Neural progenitor cell (in vitro differentiated cells): ENCODE data around the gene ATP6V1E1. TPM values are rescaled to one million over a fixed set of nuclear protein-coding genes. Genes with fewer than 3 reads are reported as not detected.

Experiments used
- DNase-seq: peaks from one replicate; pipeline ENCODE4 v3.0.0-alpha.2; 2016; ENCODE audit warnings: low spot score
- H2AFZ ChIP-seq: fragments of 200-600 bp; sonication (generic); replicated peaks from 2 replicates; pipeline ENCODE4 v1.6.1; 2016; ENCODE audit warnings: antibody characterized with exemption
- H3F3A ChIP-seq: fragments of 200-600 bp; sonication (generic); 2 replicates; pipeline ENCODE4 v1.6.1; 2016; ENCODE audit warnings: antibody characterized with exemption, low read depth
- H3K27ac ChIP-seq: fragments of 200-600 bp; sonication (generic); 2 replicates; pipeline ENCODE4 v1.5.1; 2016; ENCODE audit warnings: mild to moderate bottlenecking
- H3K27me3 ChIP-seq: fragments of 200-600 bp; sonication (generic); 2 replicates; pipeline ENCODE4 v1.6.1; 2016; ENCODE audit warnings: mild to moderate bottlenecking, moderate library complexity
- H3K36me3 ChIP-seq: fragments of 200-600 bp; sonication (generic); 2 replicates; pipeline ENCODE4 v1.5.1; 2016
- H3K4me1 ChIP-seq: fragments of 200-600 bp; sonication (generic); 2 replicates; pipeline ENCODE4 v1.6.1; 2016; ENCODE audit warnings: mixed run types
- H3K4me2 ChIP-seq: fragments of 200-600 bp; sonication (generic); 2 replicates; pipeline ENCODE4 v1.6.1; 2016
- H3K4me3 ChIP-seq: fragments of 200-600 bp; sonication (generic); 2 replicates; pipeline ENCODE4 v1.5.1; 2016
- H3K79me2 ChIP-seq: fragments of 200-600 bp; sonication (generic); 2 replicates; pipeline ENCODE4 v1.6.1; 2016; ENCODE audit warnings: low read depth
- H3K9ac ChIP-seq: fragments of 200-600 bp; sonication (generic); 2 replicates; pipeline ENCODE4 v1.6.1; 2016
- H3K9me3 ChIP-seq: fragments of 200-600 bp; sonication (generic); 2 replicates; pipeline ENCODE4 v1.5.1; 2016; ENCODE audit warnings: low read depth
- H4K20me1 ChIP-seq: fragments of 200-600 bp; sonication (generic); 2 replicates; pipeline ENCODE4 v1.6.1; 2016; ENCODE audit warnings: low read depth
- H3K27ac Mint-ChIP-seq: 3 replicates; pipeline ENCODE4 v1.8.0; 2021; ENCODE audit warnings: mixed read lengths
- H3K27me3 Mint-ChIP-seq: 2 replicates; pipeline ENCODE4 v1.8.0; 2022; ENCODE audit warnings: low read depth, mild to moderate bottlenecking, inconsistent platforms, moderate library complexity, mixed read lengths; ENCODE audit not compliant: insufficient read depth
- H3K36me3 Mint-ChIP-seq: 3 replicates; pipeline ENCODE4 v1.8.0; 2021; ENCODE audit warnings: mixed read lengths
- H3K4me1 Mint-ChIP-seq: 3 replicates; pipeline ENCODE4 v1.8.0; 2021; ENCODE audit warnings: mixed read lengths
- H3K4me3 Mint-ChIP-seq: 3 replicates; pipeline ENCODE4 v1.8.0; 2021; ENCODE audit warnings: mild to moderate bottlenecking, moderate library complexity, mixed read lengths
- H3K9me3 Mint-ChIP-seq: 3 replicates; pipeline ENCODE4 v1.8.0; 2020; ENCODE audit warnings: mixed read lengths
- CTCF ChIP-seq: fragments of 200-600 bp; sonication (generic); IDR thresholded peaks from 2 replicates; pipeline ENCODE4 v1.5.1; 2017; ENCODE audit warnings: antibody characterized with exemption, mild to moderate bottlenecking
- EZH2 ChIP-seq: fragments of 200-600 bp; sonication (generic); IDR thresholded peaks from 2 replicates; pipeline ENCODE4 v1.6.1; 2017; ENCODE audit warnings: antibody characterized with exemption, mild to moderate bottlenecking, moderate library complexity
- EZH2phosphoT487 ChIP-seq: fragments of 200-600 bp; sonication (generic); IDR thresholded peaks from 2 replicates; pipeline ENCODE4 v1.6.1; 2017; ENCODE audit warnings: antibody characterized with exemption
- total RNA-seq: library from RNA; depleted of rRNA; stranded (reverse); fragments of >200 nt; gene quantifications from 2 replicates; pipeline ENCODE4 v1.2.3, GENCODE V29; 2015; ENCODE audit warnings: low replicate concordance

Gene ATP6V1E1
- total RNA-seq, 1 donor from 2014 or later, result 87.1 TPM

GRCh38 chr22:17588606-17589005, 39.9 kb downstream of the ATP6V1E1 start:
- DNase-seq, result no peak
- no peak overlapping the region for H3K9ac ChIP-seq
- Mint-ChIP-seq H3K4me1 (peaks cover 3% of the 10 kb centered on the region), H3K4me3 (no peak overlapping the region), H3K27ac (no peak overlapping the region), H3K36me3 (peaks cover 16% of the 10 kb centered on the region), H3K27me3 (peaks cover 2% of the 10 kb centered on the region), H3K9me3 (no peaks in the 10 kb centered on the region)
- H3K4me1 ChIP-seq, result peaks cover 3% of the 10 kb centered on the region
- no peak overlapping the region for H3K27ac ChIP-seq
- no peak overlapping the region for H2AFZ ChIP-seq
- H3K36me3 ChIP-seq, result no peaks in the 10 kb centered on the region
- H3K9me3 ChIP-seq, result no peaks in the 10 kb centered on the region
- no peaks in the 10 kb centered on the region for H4K20me1 ChIP-seq
- no peaks in the 10 kb centered on the region for H3K27me3 ChIP-seq
- no peak overlapping the region for H3K4me3 ChIP-seq
- H3K4me2 ChIP-seq, result no peak overlapping the region
- H3F3A ChIP-seq, result no peaks in the 10 kb centered on the region
- H3K79me2 ChIP-seq, result no peaks in the 10 kb centered on the region
- TF ChIP-seq CTCF (no peak), EZH2phosphoT487 (no peak), EZH2 (no peak)

- no peaks in the 10 kb centered on the region for H3K4me1 Mint-ChIP-seq
- H4K20me1 ChIP-seq, result no peaks in the 10 kb centered on the region
- no peaks in the 10 kb centered on the region for H3K9me3 ChIP-seq
- H3K4me1 ChIP-seq, result peaks cover 3% of the 10 kb centered on the region
- H3K4me2 ChIP-seq, result no peak overlapping the region
- H3K4me3 ChIP-seq, result no peak overlapping the region
- H3K27ac Mint-ChIP-seq, result no peak overlapping the region
- no peak for TF ChIP-seq CTCF
- TF ChIP-seq EZH2phosphoT487, result no peak
- no peak for TF ChIP-seq EZH2
- H3K9me3 Mint-ChIP-seq, result no peaks in the 10 kb centered on the region
- no peaks in the 10 kb centered on the region for H3F3A ChIP-seq
- H2AFZ ChIP-seq, result no peak overlapping the region
- H3K9ac ChIP-seq, result no peak overlapping the region
- H3K36me3 Mint-ChIP-seq, result peaks cover 11% of the 10 kb centered on the region
- no peak for DNase-seq
- no peaks in the 10 kb centered on the region for H3K36me3 ChIP-seq
- no peaks in the 10 kb centered on the region for H3K79me2 ChIP-seq
- peaks cover 2% of the 10 kb centered on the region for H3K27me3 Mint-ChIP-seq
- H3K4me3 Mint-ChIP-seq, result no peak overlapping the region
- no peak overlapping the region for H3K27ac ChIP-seq
- no peaks in the 10 kb centered on the region for H3K27me3 ChIP-seq
Measured at GRCh38 chr22:17587629-17588028, 40.9 kb downstream of the ATP6V1E1 start.

- H3K36me3 Mint-ChIP-seq, result peaks cover 8% of the 10 kb centered on the region
- no peaks in the 10 kb centered on the region for H3K4me1 Mint-ChIP-seq
- no peaks in the 10 kb centered on the region for H3K36me3 ChIP-seq
- no peaks in the 10 kb centered on the region for H3K9me3 ChIP-seq
- no peak overlapping the region for H3K4me3 Mint-ChIP-seq
- no peak for DNase-seq
- H3K79me2 ChIP-seq, result no peaks in the 10 kb centered on the region
- H3K4me3 ChIP-seq, result no peak overlapping the region
- H3K4me2 ChIP-seq, result no peak overlapping the region
- peaks cover 3% of the 10 kb centered on the region for H3K4me1 ChIP-seq
- H3F3A ChIP-seq, result no peaks in the 10 kb centered on the region
- TF ChIP-seq EZH2 (no peak), CTCF (no peak), EZH2phosphoT487 (no peak)
- peaks cover 4% of the 10 kb centered on the region for H3K27me3 Mint-ChIP-seq
- no peak overlapping the region for H3K27ac Mint-ChIP-seq
- H3K27me3 ChIP-seq, result no peaks in the 10 kb centered on the region
- no peak overlapping the region for H3K27ac ChIP-seq
- H3K9ac ChIP-seq, result no peak overlapping the region
- H4K20me1 ChIP-seq, result no peaks in the 10 kb centered on the region
- no peaks in the 10 kb centered on the region for H3K9me3 Mint-ChIP-seq
- no peak overlapping the region for H2AFZ ChIP-seq
Measured at GRCh38 chr22:17586831-17587440, 41.6 kb downstream of the ATP6V1E1 start.
